Esophagus muscularis mucosa (tissue), 3 donors: ENCODE measurements around the gene CTDNEP1.
A peak's percentile ranks its signal among the peaks of the same experiment; 100 is the strongest.

Experiments used
- CTCF ChIP-seq, 3 experiments: fragments of 200-600 bp in 2 of 3; fragments of 450-650 bp in 1 of 3; sonication (generic) in 2 of 3; IDR thresholded peaks; one replicate each; pipeline ENCODE4 v1.5.1; 2017 to 2019; ENCODE audit warnings: antibody characterized with exemption in 3 of 3, mild to moderate bottlenecking in 2 of 3, moderate library complexity in 1 of 3
- POLR2A ChIP-seq: fragments of 450-650 bp; IDR thresholded peaks from one replicate; pipeline ENCODE4 v1.6.1; 2017; ENCODE audit warnings: antibody characterized with exemption, moderate library complexity, mild to moderate bottlenecking, low read depth
- POLR2AphosphoS5 ChIP-seq, 2 donors: sonication (generic); formaldehyde crosslinking; IDR thresholded peaks; one replicate each; pipeline ENCODE4 v1.6.1; 2017; ENCODE audit warnings: antibody characterized with exemption in 2 of 2

- TF ChIP-seq POLR2AphosphoS5 (IDR thresholded peaks at IDR 0.05): no peak
- peak; percentile 7 to 21 (median 21) for TF ChIP-seq CTCF (IDR thresholded peaks at IDR 0.05)
- TF ChIP-seq POLR2A: no peak
Observed at GRCh38 chr17:7213895-7214299, 37.6 kb downstream of the CTDNEP1 start.
